Daoy (cell line): ENCODE data around the gene OR2H1. TPM values are rescaled to one million over a fixed set of nuclear protein-coding genes. Genes with fewer than 3 reads are reported as not detected.

Experiments
- DNase-seq: peaks from one replicate; pipeline ENCODE4 v3.0.0-alpha.2; 2015; ENCODE audit warnings: low read depth
- total RNA-seq: library from RNA; depleted of rRNA; stranded (reverse); fragments of >200 nt; shearing (Covaris generic); gene quantifications from 2 replicates; pipeline ENCODE4 v1.2.3, GENCODE V29; 2014

The OR2H1 gene
- total RNA-seq, 1 experiment from 2014 or later = not detected

DNA sequence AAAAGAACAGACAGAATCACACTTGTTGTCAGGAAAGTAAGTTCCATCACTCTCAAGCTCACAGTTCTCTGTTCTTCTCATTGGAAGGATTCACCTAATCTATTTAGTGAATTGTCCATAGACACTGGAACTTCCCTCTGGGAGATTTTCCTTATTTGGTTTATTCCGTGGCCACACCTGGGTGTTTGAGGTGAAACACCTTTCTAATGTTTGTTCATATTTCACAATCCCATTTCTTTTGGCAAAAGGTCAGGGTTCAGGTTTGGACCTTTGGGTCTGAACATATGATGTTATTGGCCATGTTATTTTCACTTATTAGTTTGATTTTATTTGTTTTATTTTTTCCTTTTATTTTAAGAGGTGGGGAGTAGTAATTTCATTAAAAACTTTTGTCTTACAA, 26.8 kb downstream of the OR2H1 start:
- DNase-seq = no peak

DNA sequence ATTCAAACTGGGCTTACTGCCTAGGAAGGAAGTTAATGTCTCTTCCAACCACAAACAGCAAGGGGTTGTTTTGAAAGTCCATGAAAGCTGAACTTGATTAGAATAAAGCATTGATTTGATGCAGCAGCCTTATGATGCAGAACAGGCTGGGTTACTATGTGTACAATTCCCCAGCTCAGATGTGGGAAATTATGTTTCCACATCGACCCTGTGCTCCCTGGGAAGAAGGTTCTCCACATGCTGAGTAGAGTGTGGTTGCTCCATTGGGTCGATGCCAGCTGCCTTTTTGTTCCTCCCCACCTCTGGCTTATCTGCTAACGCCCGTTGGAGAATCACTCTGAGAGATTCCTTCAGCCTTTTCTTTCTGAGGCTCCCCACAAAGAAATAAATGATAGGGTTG, 29.6 kb downstream of the OR2H1 start:
- no peak for DNase-seq

DNA sequence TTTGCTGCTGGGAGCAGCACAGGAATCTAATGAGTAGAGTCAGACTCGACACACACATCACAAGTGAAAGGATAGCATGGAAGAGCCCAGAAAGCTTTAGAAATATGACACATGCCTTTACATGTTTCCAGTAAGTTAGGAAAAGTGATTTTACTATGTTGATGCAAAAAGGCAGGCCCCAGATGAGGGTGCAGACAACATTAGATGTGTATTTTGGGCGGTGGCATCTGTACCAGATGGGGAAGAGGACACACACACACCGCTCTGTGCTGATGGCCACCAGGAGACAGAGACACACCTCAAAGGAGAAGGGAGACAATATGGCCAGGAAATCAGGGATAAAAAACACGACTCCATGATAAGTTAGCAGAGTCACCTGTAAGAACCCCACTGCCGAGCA, 30.2 kb downstream of the OR2H1 start:
- DNase-seq = no peak

DNA sequence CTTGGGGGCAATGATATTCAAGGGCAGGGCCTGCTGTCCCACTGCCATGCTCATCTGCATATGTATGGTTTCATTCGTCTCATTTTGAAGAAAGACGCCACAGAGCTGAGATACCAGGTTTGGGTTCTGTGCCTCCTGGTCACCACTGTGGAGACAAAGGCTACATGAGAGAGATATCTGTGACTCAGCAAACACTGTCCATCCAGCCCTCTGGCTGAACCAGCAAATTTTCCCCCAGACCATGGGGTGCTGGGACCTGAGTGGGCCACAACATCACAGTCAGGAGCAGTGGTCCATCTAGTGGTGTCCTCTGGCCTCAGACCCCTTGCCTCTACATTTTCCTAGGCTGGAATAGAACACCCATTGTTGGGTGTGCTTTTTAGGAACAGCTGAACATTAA, 30.7 kb downstream of the OR2H1 start, which contains the start of gene MAS1L:
TSS of gene MAS1L (minus strand) at position 297 of the 400 bp plus-strand sequence. CDS start at position 243, 54 bp downstream.
- no peak for DNase-seq

DNA sequence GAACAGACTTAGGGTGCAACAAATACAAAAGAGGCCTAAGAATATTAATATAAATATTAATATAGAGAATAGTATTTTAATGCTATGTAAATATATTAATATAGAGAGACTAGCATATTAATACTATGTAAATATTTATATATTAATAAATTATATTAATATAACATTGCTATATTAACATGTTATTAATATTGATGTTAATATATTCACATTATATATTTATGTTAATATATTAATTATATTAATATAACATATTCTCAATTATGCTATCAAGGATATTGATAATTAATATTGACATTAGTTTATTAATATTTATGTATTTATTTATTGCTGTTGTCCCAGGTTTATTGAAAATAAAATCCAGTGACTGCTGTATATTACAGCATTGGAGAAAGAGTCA, 31.9 kb downstream of the OR2H1 start:
- DNase-seq = no peak

DNA sequence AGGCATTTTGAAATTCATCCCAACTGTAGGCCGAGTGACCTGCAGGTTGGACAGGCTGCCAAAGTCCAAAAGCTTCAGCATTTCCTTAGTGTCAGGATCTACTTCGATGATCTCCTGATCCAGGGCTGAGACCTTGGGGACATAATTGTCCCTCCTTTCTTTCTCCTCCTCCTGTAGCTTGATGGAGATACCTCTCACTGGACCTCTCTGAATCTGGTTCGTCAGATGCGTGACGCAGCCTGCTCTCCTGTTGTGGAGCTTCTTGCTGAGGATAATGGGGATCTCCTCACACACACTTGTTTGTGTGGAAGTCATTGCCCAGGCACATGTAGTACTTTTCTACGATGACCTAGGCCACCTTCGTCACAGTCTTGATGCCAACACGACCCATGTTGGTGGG, 32.3 kb downstream of the OR2H1 start:
- DNase-seq = no peak

DNA sequence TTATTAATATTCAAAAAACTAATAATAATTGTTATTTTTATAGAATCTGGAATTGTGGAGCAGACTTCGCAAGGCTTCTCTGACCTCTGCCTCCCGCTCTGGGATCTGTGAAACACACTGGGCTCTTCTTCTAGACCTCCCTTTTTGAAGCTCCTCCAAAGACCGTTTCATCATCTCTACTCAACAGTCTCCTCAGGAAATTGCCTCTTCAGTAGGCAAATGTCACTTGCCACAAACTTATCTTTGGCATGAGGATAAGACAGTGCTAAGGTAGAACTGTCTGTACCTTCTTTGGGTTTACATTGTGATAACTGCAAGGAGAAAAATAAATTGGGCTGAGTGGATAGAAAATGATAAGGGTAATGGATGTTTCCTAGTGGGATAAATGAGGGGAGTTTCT, 33.1 kb downstream of the OR2H1 start:
- no peak for DNase-seq

DNA sequence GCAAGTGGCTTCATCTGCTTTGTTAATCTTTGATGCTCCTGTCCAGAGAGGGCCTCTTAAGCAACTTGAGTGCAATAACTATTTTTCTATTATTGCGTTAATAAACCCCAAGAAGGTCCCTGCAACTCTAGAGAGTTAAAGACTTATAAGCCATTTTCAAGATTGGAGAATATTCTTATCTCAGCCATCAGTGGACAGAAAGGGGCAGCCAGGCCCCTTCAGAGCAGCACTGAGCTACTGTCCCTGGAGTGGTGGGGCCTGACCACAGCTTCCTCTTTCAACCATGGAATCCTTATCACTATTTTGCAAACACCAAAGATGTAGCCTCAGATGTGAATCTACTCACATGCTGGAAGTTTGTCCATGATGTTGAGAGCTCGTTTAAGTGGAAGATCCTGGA, 33.6 kb downstream of the OR2H1 start:
- no peak for DNase-seq

DNA sequence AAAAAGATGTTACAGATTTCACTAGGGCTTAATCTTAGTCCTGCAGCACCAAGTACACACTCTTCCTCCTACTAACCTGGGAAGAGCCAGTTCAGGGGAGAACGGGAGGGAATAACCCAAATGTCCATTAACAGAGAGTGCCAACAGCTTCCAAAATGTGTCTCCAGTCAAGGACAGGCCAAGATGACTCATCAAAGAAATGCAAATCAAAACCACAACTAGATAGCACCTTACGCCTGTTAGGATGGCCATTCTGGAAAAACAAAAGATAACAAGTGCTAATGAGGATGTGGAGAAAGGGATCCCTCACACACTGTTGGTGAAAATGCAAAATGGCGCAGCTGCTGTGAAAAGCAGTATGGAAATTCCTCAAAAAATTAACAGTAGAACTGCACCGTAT, 34.6 kb downstream of the OR2H1 start:
- no peak for DNase-seq

DNA sequence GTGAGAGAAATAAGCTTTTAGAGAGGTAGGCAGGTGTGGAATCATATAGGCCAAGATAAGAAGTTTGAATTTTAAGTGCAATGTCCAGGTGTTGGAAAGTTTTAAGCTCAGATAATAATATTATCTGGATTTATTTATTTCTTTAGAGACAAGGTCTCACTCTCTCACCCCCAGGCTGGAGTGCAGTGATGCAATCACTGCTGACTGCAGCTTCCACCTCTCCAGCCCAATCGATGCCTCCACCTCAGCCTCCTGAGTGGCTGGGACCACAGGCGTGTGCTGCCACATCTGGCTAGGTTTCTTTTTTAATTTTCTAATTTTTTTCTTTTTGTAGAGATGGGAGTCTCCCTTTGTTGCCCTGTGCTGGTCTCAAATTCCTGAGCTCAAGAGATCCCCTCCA, 36.3 kb downstream of the OR2H1 start:
- no peak for DNase-seq

DNA sequence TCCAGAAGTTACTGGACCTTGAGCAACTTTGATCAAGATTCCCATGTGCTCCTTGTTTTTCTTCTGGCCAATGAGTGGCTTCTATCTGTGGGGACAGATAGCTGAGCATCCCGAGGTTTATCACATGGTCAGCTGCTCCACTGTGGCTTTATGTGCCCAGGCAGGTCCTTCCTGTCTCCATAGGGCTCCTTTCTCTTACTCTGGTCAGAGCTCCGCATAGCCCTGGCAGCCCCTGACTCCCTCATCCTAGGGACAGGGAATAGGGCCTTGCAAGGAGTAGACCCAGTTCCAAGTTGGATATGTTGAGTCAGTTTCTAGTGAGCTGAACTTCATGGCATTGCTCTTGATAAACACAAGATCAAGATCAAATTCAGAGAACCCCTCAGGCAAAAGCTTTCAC, 37.2 kb downstream of the OR2H1 start:
- DNase-seq = no peak

DNA sequence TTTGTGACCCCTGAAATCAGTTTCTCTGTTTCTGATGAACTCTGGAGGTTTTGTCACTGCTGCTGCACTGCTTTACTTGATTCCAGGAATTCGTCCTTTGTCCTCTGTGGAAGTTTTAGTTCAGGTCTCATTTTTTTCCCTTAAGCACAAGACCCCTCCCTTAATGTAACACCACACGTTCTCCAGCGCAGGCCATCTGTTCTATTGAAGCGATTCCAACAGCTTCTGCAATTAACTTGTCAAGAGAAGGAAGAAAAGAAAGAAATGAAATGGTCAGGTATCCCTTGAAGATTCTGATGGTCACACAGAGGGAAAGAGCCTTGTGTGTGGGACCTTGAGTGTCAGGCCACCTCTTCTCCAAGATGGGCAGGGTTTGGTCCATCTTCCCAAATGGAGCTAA, 38.6 kb downstream of the OR2H1 start:
- DNase-seq = no peak

DNA sequence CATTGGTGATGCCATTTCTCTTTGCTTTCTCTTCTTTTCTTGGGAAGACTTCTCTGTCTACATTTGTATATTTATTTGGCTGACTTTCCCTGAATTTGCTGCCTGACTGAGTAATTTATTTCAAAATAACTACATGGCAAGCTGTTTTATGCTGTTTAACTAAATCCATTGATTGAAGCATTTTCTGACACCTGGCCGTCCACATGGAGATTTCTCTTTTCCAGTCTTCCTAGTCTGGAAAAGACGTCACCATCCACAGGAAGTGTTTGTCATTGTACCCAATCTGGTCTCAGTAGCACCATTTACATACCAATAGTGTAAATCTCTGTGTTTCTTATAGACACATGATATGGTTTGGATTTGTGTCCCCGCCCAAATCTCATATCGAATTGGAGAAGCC, 40.0 kb downstream of the OR2H1 start:
- no peak for DNase-seq

DNA sequence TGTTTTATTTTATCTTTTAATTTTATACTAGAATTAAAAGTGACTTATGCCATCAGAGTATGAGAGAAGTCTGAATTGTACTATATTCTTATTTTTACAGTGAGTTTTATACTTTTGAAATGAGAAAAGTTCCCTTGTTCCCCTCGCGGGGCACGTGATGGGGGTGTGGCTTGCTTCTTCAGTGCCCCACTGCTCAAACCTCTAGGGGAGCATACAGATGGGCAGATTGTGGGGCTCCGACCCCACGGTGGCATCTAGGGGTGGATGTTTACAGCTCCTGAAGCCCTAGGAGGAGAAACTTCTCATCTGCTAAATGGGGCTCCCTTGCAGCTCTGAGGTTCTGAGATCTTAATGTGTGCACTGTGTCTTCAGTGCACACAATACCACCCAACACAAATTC, 42.7 kb downstream of the OR2H1 start:
- DNase-seq = no peak

DNA sequence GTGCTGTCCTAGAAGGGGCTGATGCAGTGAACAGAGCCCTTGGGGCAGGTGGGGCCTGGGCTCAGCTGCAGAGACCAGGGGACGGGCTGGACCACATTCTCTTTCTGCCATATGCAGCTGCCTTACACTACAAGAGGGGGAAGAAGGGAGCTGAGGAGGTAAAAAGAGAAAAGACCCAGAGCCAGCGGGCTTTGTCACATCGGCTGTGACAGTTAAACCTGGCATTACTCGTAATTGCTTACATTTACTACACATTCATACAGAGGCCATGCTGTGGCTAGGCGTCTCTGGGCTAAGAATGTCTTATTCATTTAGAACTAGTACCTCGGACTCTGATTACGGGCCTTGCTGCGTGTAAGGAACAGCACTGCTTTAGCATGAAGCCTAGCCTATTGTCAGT, 43.6 kb downstream of the OR2H1 start:
- no peak for DNase-seq

DNA sequence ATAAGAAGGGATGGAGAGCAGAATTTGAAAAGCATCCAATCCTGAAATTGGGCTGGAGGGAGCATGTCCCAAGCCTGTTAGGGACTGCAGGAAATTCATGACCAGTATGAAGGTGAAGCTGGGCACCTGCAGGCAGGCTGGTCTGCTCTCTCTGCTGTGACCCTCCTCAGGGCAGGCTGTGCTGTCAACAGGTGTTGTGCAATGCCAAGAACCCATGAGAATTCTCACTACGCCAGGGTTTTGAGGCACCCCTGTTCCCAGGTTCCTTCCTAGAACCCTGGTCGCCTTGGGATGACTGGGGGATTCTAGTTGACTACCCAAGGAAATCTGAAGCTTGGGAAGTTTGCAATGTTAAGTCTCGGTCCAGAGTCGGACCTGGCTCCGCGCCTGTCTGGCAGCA, 44.2 kb downstream of the OR2H1 start:
- no peak for DNase-seq

DNA sequence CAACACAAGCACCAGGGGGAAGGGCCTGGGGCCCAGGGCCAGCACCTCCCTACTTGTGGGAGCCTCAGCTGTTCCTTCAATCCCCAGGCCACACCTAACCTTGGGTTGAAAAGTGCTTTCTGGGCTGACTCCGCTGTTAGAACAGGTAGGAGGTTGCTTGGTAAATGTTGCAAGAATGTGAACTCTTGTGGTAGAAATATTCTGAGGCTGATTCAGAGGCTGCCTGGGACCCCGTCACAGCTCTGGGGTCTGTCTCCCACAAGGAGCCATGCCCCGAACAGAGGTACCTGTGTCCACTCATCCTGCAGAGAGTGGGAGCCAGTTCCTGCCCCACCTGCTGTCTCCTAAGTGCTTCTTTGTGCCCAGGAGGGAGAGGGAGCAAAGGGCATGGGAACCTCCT, 45.2 kb downstream of the OR2H1 start:
- DNase-seq = peak; percentile 45

DNA sequence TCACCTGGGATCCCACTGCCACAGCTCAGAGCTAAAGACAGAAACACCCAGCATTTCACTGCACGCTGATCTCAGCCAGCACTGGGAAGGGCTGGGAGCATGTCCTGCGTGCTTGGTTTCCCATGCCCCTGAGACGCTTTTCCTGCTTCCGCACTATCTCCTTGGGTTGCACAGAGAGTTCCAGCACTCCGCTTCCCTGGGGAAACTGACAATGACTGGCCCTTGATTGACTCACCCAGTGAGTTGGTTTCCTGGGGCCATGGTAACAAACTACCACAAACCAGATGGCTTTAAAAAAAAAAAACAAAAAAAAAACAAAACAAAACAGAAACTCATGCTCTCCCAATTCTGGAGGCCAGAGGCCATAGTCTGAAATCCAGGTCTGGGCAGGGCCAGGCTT, 45.6 kb downstream of the OR2H1 start:
- DNase-seq = peak; percentile 90

DNA sequence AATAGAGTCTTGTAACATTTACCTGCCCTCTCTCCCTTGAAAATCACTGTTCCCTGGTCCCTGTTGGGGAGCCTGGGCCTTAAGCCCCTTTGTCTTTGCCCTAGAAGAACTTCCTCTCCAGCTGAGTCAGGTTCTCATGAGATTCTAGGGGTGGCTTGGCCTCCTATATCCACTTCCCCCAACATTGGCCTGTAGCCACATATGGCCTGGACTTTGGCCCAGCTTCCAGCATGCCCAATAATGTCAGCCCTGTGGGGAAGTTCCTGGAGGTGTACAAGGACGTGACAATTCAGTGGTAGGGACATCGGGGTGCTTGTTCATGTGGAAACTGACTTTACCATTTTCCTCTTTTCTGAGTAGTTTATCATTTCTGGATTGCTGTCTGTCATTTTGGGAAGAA, 48.0 kb downstream of the OR2H1 start:
- no peak for DNase-seq

DNA sequence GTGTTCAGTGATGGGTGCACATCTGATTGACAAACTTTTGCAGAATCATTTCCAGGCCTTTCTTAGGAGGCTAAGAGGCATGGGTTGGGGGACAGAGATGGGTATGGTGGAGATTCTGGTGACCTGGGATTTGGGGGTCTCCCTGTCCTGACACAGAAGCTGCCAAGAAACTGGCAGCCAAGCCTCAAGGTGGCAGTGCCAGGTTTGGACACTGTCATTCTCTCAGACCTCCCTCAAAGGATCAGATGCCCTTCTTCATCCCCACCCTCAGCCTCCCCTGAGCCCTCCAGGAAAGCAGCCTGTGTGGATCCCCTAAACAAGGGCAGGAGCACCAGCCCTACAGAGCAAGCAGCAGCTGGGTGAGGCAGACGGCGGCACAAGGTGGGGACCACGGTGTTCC, 48.9 kb downstream of the OR2H1 start:
- DNase-seq = no peak

DNA sequence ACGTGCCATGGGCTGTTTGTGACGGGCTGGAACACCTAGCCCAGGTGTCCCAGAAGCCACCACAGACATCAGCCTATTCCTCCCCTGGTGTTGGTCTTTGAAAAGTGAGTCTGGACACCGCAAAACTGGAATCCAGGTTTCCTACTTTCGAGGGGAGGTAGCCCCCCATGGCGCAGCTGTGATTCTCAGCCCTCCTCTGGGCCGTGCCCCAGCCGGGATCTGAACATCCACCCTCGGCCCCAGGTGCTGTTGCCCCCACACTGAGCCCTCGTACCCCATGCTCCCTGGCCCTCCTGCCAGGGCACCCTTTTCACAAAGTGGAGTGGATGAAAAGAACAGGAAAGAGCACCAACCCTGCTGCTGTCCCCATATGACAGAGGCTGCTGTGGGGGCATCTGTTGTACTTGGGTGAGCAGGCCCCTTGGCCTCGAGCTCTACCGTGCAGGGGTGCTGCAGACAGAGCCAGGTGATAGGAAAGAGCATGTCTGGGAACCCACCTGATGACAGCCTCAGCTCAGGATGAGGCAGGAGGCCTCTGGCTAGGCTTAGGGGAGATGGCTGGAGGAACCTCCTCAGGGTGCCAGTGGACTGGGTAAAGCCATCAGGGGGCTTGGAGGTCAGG, 49.6 kb downstream of the OR2H1 start:
- DNase-seq = no peak

DNA sequence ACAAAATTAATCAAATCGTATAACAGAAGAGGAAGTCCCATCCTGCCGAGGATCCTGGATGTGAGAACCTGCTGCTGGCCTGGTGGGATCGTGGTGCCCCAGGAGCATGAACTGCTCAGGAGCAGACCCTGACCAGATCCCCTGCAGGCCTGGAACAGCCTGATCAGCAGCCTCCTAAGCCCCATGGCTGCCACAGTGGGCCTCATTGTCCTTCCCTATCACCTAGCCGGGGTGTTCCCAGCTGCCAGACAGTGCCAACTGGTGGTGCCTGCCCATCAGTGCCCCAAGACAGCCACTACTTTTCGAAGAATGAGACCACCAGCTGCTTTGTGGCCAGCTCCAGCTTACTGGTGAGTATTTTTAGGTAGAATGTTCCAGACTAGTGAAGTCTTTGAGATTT, 50.4 kb downstream of the OR2H1 start:
- no peak for DNase-seq

DNA sequence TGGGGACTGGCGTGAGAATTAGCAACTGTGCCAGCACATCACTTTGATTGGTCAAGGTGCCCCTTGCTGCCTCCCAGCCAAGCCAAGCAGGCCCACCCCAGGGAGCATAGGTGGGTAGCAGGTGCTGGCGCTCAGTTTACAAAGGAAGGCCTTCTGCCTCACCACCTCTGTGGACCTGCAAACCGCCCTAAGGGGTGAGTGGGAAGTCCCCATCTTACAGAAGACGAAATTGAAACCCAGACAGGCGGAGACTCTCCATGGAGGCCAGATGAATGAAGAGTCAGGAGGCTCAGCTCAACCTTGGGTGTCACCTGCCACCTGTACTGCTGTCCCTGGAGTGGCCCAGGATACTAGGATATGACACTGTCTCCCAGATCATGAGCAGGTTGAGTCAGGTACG, 52.3 kb downstream of the OR2H1 start:
- DNase-seq = no peak

DNA sequence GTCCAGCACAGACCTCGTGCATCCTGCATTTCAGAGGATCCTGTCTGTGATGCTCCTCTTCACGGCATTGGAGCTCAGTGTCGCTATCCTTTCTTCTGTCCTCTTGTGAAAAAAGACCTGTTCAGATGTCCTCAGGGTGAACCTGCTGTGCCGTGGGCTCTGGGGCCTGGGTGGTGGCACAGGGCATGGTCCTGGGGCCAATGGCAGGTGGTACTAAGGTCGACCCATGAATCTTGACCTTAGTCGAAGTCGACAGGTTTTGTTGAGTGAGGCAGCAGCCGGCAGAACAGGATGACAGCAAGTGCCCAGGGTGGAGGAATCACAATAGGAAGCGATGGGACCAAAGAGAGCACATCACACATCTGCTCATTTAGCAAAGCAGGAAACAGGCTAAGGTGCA, 52.8 kb downstream of the OR2H1 start:
- DNase-seq = no peak

DNA sequence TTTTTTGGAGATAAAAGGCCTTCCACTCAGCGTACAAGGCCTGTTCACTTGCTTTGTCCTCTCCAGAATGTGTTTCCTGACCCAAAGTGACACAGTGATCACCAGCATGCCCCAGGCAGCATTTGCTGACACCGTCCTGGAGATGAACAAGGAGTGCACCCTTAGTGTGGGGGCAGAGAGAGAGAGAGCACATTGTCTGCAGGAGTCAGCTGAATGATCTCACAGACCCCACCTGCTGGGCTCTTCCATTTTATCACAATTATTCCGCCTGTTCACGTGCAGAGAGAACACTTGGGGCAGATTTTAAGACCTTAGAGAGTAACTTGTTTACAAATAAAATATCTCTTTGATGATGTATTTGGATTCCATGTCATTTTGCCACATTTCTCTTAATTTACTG, 53.2 kb downstream of the OR2H1 start:
- no peak for DNase-seq
